ENCODE data around the gene SCN9A.
"Not testable (repeated sequence)": the region's sequence is repeated elsewhere in the genome, so short reads cannot be mapped to it uniquely, and the experiment has no call there.

Gene SCN9A

DNA sequence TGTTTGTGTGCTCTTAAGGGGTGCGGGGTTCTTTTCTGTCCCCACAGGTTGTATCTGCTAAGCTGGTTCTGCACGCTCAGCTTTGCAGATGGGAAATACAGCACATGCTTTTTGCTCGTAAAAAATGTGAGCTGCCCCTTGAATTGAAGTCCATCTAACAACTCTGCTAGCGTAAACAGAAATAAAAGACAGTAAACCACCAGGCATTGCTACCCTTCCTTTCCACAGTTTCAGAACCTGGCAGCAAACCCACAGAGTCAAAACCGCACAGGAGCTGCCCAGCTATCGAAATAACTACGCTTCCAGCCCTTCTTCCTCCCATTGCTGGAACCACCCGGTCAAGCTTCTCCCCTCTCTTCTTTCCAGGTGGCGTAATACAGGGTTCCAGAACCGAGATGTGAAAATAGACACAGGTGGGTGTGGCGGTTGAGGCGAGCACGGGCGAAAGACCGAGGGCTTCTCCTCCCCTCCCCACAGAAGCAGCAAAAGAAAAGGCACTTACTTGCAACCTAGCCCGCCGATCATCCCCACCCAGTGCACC, 479 bp downstream of the SCN9A start:
- DNase-seq (ENCODE audit: low read depth): no peak

DNA sequence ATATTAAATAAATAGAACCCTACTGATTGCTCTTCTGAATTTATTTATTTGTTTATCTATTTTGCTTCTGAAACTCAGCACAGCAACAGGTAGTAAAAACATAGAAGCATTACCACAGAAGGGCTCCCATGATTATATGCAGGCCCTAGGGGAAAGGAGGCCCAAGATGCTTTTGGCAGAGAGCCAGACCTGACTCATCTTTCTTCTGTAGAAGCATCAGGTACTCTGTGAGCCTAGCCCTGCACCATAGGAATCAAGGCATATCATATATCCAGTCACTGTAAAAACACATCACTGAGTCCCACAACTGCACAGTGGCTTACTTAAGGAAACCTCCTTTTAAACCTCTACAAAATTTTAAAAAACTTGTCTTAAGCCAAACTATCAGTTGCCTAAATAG, 1.8 kb downstream of the SCN9A start:
- no peak for DNase-seq (ENCODE audit: low read depth)

DNA sequence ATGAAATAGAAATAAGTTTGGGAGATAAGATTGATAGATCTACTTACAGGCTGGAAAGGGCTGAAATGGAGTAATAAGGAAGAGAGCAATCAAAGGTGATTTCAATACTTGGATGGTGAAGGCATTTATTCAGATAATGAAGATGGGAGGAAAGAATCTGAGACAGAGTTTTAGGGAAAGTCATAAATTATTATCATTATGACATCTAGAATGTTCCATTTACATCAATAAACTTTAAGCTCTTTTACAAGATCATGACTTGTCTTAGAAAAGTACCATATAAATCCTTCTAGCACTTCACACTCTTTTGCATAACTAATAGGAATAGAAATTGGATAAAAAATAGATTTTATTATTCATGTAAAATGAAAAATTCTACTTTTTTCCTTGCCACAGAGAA, 2.2 kb downstream of the SCN9A start:
- no peak for DNase-seq (ENCODE audit: low read depth)

DNA sequence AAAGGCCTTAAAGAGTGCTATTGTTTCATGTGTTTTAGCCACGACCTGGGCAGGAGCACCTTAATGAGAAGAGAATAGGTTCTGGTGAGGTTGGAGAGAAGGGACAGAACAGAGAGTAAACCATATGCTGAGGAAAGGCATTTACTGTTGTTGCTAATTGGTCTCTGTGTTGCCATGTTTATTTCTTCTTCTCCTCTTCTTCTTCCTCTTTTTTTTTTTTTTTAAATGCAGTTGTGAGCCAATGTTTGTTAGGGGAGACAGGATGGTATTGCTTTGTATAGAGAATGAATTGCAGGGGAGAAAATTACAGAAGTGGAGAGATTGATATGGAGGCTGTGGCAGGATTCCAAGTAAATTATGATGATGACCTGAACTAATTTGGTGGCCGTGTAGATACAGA, 2.6 kb downstream of the SCN9A start:
- no peak for DNase-seq (ENCODE audit: low read depth)

DNA sequence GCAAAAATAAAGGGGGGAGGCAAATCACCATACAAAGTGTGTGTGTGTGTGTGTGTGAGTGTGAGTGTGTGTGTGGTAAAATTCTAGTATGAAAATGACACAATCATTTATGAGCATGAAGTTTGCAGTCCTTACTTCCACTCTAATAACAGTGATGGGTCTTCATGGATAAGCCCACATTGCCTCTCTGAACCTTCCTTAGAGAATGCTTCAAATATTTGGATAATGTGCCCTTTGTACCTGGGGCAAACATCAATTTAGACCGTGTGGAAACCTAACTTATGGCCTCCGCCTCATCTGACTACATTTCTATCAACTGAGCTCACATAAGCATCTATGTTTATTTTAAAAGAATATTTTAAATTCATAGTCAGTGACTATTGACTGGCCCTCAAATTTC, 3.7 kb downstream of the SCN9A start:
- DNase-seq (ENCODE audit: low read depth): no peak

DNA sequence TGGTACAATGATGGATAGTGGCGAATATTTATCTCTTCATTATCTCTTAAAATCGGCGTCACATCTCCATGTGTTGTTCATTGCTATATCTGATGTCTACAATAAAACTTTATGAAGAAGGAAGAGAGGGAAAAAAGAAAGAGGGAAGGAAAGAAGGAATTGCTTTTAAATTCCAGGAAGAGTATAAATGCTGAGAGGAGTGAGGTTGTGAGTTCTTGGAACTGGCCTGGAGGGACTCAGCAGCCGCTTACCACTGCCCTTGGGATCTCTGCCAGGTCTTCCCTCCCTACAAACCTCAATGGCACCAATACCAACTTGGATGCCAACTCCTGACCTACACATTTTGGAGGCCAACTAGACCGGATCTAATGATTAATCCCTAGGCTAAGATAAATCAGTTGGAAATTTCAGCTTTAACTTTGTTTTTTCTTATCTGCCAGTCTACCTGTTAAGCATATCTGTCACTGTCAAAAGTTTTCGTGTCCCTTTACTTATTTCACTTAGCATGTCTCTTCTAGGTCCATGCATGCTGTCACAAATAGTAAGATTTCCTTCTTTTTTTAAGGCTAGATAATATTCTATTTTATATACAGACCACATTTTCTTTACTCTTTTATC, 9.8 kb downstream of the SCN9A start:
- no peak for DNase-seq (ENCODE audit: low read depth)

DNA sequence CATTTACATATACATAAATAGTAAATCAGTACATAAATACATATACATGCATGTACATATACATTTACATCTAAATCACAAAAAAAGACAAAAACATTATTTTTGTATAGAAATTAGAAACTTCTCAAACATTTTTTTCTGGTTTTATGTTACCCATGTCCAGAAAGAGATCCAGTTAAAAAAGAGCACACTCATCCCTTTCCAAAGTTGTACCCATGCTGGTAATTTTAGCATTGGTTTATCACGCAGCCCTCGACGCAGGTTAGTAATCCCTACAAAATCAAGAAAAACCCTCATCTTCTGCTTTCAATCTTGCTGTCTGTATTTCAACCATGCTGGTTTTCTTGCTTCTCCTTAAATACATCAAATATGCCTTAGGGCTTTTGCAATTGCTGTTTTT, 10.5 kb downstream of the SCN9A start:
- no peak for DNase-seq (ENCODE audit: low read depth)

DNA sequence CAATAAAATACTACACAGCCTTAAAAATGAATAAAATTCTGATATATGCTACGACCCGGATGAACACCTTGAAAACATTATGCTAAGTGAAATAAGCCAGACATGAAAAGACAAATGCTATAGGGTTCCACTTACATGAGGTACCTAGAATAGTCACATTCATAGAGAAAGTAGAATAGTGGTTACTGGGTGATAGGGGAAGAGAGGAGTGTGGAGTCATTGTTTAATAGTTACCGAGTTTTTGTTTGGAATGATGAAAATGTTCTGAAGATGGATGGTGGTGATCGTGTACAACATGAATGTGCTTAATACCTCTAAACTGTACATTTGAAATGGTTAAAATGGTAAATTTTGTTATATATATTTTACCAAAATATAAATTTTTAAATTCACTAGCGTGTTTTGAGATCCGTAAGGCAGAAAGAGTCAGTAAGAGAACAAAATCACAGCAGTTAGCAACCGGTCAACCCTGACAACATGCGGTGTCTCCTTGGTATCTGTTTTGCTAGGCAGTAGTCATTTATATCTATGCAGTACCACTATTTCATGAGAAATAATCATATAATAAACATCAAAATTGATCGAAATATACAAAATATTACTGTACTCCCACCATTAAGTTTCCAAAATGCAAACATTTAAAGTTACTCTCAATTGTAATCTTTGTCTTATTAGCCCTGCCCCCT, 11.1 kb downstream of the SCN9A start:
- no peak for DNase-seq (ENCODE audit: low read depth)

DNA sequence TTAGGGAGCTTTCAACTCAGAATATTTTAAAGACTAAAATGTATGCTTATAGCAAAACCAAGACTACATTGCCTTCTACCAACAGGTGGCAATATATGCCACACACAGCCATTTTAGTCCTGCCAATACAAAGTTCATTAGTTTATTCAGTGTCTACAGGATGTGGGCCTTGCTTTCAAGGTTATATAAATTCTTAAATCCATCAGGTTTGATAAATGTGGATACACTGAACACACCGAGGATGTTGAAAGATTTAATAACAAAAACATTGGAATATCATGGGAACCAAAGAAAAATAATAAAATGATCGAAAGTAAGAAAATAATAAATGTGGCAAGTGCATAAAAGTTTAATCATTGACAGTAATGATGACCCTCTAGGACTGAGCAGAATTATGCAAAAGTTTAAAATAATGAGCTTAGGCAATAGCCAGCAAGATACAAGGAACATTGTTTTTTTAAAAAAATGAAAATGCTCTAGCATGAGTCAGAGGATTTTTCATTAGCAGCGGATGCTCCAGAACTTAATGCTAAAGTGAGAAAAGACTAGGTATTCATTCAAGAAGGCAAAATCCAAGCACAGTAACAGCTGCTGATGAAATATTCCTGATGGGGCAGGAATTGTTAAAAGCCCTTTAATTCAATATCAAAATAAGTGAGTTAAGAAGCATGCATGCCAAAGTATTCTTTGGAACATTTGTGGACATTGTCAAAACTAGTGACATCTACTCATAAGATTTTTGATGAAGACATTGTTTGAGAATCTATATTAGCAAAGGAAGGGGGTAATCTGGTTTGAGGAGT, 14.2 kb downstream of the SCN9A start:
- no peak for DNase-seq (ENCODE audit: low read depth)

DNA sequence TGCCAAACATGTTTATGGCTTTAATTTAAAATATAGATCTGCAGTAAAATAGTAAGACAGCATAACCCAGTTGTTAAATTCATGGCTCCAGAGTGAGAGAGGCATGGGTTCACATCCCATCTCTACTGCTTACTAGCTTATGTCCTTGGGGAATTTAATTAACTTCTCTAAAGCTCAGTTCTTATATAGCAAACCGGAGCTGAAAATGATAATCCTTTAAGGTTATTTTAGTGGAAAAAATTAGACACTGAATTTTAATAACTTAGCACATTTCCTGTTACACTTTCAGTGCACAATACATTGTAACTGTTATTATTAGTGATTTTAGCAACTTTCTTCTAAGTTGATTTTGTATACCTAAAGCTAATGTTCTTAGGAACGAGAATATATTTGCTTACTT, 14.8 kb downstream of the SCN9A start:
- no peak for DNase-seq (ENCODE audit: low read depth)

DNA sequence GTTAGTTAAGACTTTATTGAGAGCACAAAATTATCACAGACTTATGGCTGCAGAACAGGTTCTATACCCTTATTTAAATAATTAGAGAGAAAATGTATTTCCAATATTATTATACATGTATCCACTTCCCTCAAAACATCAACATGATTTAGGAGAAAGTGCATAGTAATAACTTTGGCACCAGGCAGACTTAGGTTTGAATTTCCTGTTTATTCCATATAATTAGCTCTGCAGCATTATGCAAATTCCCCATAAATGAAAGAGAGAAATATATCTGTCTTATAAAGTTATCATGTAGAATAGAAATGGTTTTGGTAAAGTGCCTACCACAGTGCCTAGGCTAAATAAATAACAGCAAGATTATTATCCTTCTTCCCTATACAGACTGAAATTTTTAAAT, 15.3 kb downstream of the SCN9A start:
- no peak for DNase-seq (ENCODE audit: low read depth)

DNA sequence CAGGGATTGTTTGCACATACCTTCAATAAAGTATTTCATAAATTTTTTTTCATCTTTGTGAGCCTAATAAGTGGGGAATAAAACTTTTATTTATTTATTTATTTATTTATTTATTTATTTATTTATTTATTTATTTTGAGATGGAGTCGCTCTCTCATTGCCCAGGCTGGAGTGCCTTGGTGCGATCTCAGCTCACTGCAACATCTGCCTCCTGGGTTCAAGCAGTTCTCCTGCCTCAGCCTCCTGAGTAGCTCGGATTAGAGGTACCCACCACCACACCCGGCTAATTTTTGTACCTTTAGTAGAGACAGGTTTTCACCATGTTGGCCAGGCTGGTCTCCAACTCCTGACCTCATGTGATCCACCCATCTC, 17.8 kb downstream of the SCN9A start:
- DNase-seq (ENCODE audit: low read depth): not testable (repeated sequence)

DNA sequence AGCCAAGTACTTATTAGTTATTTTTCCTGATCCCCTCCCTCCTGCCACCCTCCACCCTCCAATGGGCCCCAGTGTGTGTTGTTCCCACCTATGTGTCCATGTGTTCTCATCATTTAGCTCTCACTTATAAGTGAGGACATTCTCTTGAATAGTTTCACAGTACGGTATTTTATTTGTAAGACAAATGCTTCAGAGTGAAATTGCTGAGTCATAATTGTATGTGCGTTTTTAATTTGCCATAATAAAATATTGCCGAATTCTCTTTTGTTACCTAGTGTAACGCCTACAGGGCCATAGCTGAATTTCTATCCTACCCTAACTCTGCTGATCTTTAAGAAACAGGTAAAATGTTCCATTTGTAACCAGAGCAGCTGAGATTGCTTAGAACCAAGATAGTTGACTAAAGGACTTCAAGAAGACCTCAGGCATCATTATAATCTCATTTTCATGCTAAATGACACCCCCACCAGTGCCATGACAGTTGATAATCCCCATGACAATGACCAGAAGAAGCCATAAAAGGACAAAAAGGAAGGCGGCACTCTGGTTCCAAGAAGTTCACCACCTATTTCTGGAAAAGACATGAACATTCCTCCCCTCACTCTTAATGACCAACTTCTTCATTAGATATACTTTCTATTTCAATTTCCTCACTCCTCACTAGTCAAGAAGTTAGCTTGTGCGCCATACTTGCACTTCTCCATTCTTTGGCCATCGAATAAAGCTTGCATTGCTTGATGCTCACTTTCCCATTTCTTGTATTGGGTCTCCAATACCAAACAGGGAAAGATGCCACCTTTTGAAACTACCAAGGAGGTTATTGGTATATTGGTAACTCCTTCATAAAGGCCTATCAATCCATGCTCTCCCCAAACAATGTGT, 18.4 kb downstream of the SCN9A start:
- no peak for DNase-seq (ENCODE audit: low read depth)

DNA sequence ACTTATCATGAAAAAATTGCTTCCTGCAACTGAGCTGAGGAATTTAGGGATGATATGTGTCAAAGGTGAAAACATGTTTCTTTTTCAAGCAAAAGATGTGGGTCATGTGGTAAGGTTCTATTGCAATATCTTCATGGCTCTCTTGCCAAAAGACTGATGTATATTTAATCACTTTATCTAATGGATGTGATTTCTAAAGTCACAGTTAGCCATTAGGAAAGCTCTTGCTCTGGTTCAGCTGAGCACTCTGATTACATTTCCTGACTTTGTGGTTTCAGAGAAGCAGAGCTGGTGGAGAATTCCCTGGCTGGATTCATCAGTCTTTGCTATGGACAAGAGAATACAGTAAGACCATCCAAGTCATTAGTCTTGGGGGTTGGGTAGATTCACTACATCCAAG, 24.4 kb downstream of the SCN9A start:
- no peak for DNase-seq (ENCODE audit: low read depth)

DNA sequence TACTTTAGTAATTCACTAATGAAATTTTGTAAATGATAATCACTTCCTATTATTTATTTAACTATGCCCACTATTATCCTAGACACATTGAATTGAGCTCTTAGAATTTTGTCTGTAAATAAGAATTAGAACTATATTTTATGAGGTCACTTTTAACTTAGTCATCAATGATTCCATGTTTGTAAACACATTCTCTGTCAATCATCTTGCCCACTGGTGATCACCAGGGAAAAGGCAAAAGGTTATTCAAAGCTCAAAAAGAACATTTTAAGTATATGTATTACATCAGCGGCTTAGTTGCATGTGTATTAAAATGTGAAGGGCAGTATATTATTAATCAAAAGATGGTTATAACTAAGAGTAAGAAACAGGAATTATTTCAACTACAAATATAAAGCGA, 25.2 kb downstream of the SCN9A start:
- no peak for DNase-seq (ENCODE audit: low read depth)

DNA sequence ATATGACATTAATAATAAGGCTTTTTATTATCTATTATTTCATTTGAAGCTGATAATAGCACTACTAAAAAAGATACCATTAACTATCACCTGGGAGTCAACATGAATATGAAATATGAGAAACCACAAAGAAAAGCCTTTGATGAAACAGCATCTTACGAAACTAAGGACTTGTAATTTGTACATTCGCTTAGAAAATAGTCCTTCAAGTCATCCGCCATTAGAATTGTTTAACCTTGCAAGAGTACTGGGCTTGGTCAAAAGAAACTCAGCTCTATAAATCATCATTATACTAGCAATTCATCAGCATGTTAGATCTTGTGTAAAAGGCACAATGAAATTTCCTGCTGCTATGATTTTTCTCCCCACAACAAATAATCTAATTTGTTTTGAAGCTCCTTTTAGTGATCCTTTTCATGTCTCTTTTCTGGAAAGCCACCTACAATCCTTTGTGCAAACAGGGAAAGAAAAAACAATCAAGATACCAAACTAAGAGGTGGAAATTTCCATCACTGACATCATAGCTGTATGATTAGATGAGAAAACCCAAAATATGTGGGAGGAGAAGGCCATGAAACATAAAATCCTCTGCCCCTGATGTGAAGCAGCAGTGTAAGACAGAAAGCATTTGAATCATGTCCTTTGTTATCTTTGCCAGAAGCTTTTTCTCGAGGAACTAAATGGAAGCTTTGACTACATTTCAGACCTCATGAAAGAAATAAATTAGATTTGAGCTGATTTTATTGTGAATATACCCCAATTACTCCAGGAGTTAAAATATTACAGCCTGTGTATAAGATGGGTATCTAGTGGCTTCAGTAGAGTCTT, 31.2 kb downstream of the SCN9A start:
- no peak for DNase-seq (ENCODE audit: low read depth)

DNA sequence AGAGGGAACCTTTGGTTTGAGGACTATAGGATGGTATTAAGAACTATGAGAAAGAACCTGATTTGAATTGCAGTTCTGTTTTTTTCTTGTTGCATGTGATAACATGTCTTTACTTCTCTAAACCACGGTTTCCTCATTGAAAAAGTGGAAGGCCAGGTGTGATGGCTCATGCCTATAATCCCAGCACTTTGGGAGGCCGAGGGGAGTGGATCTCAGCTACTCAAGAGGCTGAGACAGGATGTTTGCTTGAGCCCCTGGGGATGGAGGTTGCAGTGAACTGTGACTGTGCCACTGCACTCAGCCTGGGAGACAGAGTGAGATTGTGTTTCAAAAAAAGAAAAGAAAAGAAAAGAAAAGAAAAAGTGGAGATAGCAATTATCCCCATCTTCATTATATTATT, 32.3 kb downstream of the SCN9A start:
- DNase-seq (ENCODE audit: low read depth): no peak

DNA sequence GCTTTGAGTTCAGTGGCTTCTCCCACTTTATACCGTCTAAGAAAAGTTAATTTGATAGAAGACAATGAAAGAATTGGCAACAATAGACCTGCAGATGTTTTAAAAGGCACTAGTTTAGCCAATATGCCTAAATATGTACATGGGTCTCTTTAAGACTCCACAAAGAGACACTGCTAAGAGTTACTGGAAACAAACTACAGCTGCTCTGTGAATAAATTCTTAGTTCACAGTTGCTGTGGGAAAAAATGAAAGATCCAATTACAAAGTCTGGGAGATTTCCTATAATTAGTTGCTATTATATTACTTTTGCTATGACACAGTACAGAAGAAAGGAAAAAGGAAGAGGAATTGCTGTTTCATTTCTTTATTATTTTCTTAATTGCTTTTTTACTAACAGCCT, 34.3 kb downstream of the SCN9A start:
- no peak for DNase-seq (ENCODE audit: low read depth)

DNA sequence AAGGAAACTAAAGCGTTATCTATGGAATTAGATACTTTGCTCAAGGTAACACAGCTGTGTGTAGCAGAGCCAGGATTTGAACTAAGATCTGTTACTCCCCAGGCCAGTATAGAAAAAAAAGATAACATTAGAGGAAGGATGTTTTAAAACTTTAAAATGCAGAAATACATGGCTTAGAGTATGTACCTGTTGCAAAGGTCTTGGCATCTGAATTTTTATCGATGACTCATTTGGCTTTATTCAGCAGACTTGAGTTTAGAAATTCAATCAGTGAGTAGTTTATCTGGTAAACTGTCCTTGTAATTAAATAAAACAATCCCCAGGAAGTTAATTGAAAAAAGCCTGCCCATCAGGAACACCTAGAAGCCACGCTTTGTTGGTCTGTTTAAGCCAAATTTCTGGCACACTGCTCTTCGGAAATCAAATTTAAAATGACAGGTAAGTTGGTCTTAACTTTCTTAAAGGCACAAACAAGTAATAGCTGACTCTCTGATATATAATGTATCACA, 36.9 kb downstream of the SCN9A start:
- DNase-seq (ENCODE audit: low read depth): no peak

DNA sequence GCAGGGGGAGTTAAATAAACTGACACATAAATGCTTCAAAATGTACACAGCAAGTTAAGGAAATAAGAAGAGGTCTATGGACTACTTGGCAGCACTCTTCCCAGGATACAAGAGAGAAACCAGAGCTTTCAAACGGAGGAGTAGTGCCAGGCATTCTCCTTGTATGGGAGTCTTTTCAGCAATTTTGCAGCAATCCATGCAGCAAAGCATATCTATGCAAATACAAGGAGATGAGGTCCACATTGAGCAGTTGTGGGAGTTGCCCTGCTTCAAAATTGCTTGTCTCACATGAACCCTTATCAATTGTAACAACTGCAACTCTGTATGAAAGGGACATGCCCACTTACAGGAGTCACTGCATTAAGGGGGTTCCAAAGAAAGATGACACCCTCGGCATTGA, 37.8 kb downstream of the SCN9A start:
- no peak for DNase-seq (ENCODE audit: low read depth)

DNA sequence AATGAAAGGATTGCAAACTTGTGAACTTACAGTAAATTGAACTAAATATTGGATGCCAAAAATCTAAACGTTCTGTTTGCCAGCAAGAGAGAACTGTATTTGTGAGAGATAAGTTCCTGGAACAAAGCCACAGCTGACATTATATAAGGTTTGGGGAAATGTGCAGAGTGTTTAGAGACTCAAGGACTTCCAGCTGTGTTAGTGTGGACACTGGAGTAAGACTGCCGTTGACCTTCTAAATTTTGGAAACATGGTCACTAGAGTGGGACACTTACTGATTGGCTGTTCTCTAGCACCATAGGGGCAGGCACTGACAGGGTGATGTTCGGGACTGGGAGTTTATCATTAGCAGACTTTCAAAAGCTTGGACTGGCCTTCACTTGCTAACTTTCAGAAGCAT, 40.5 kb downstream of the SCN9A start:
- DNase-seq (ENCODE audit: low read depth): no peak

All from HS-5 (cell line).